Fibroblast of mammary gland (primary cell): Measurements from ENCODE around the gene AGK.

Experiments
- DNase-seq: peaks from one replicate; pipeline ENCODE4 v3.0.0-alpha.2; 2010; ENCODE audit warnings: low read depth
- H3K4me3 ChIP-seq: 2 replicates; pipeline ENCODE4 v1.5.1; 2011; ENCODE audit warnings: low read depth, mild to moderate bottlenecking, low read length, moderate library complexity; ENCODE audit not compliant: control insufficient read depth
- TF ChIP-seq, protein P1 (sequence below): conservative IDR thresholded peaks from 2 replicates; pipeline ENCODE4 v1.5.1; 2011; ENCODE audit warnings: low read depth, low read length, inconsistent platforms; ENCODE audit not compliant: control insufficient read depth, insufficient read depth

AGK gene

DNA sequence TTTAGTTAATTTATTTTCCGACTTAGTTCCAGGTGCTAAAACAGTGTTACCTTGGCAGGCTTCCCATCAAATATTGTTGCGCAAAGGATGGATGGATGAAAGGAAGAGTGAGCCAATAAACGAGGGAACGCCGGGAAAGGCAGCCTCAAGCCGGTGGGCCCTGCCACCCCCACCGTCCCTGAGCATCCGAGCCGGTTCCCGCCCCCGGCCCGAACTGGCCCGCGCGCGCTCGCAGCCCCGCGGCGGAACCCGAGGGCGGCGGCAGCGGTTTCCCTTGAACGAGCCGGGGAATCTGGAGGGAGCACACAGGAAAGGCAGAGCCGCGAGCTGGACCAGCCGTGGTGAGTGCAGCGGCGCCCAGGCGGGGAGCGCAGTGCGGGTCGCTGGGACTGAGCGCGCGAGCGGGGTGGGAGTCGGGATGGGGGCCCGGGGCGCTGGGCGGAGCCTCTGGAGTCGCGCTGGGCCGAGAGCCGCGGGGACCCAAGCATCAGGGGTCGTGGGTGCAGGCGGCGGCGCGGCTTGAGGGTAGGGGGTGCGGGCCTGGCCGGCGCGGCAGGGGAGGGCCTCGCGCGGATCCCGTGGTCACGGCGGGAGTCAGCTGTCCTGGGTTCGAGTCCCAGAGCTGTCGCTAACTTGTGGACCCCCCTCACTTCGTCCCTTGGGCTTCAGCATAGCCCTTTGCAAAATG is at the start of gene AGK:
Gene AGK (plus strand): TSS at position 317 of the 688 bp plus-strand sequence. CDS start 4,057 bp downstream, outside the sequence.
- H3K4me3 ChIP-seq: peak within 1 kb of the TSS; percentile 83
- peak; percentile 75 for DNase-seq
- TF ChIP-seq, protein P1, sequence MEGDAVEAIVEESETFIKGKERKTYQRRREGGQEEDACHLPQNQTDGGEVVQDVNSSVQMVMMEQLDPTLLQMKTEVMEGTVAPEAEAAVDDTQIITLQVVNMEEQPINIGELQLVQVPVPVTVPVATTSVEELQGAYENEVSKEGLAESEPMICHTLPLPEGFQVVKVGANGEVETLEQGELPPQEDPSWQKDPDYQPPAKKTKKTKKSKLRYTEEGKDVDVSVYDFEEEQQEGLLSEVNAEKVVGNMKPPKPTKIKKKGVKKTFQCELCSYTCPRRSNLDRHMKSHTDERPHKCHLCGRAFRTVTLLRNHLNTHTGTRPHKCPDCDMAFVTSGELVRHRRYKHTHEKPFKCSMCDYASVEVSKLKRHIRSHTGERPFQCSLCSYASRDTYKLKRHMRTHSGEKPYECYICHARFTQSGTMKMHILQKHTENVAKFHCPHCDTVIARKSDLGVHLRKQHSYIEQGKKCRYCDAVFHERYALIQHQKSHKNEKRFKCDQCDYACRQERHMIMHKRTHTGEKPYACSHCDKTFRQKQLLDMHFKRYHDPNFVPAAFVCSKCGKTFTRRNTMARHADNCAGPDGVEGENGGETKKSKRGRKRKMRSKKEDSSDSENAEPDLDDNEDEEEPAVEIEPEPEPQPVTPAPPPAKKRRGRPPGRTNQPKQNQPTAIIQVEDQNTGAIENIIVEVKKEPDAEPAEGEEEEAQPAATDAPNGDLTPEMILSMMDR: no peak

- no peak for DNase-seq
- TF ChIP-seq, protein P1: no peak
- H3K4me3 ChIP-seq: no peak overlapping the region
These were observed 49.8 kb upstream of the AGK start for GRCh38 chr7:141501451-141501850.

- TF ChIP-seq, protein P1: no peak
- no peak for DNase-seq
- no peak overlapping the region for H3K4me3 ChIP-seq
These were observed 39.9 kb upstream of the AGK start for GRCh38 chr7:141511316-141511675.

DNA sequence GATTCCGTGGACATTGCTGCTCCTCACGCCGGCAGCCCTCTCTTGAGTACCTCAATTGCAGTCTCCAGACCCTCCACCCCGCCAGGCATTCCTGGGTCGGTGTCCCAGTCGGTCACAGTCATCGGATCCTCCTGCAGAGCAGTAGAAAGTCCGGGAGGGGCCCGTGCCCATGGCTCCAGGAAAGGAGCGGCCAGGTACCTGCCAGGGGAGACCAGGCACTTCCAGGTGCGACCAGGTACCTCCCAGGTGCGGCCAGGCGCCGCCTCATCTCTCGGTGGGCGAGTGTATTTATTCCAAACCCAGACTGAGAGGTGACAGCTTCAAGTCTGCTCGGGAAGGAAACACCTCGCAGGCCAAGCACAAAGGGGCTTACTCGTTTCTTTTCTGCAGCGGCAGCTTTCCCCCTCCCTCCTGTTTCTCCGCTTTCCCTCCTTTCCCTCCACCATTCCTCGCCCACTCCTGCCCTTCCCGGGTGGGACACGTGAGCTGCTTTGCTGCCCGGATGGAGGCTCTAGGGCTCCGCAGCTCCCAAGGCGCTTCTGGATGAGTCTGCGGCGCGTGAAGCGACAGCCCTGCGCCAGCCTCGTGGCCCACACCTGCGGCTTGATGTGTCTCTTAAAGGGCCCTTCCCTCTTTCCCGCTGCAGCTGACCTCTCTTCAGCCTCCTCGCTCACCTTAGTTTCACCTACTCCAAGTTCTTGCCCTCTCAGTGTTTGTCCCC is 39.4 kb upstream of the AGK start:
- no peak overlapping the region for H3K4me3 ChIP-seq
- no peak for DNase-seq
- TF ChIP-seq, protein P1: no peak

DNA sequence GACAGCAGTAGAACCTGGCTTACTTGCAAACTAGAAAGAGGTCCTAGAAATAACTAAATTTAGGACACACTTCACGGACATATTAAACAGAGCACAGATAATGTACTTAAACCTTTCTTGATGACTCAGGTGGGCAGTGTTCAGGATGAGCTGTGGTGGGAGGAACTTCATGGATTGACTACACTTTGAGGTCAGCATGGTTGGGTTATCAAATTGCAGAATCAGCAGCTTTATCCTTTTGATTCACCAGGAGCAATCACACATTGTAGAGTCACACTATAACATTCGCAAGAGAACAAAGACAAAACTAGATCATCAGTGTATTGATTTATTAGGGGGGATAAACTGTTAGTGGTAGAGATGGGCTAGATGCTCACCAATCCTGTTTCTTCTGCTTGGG is 38.6 kb upstream of the AGK start:
- no peak overlapping the region for H3K4me3 ChIP-seq
- DNase-seq: no peak
- TF ChIP-seq, protein P1: no peak

DNA sequence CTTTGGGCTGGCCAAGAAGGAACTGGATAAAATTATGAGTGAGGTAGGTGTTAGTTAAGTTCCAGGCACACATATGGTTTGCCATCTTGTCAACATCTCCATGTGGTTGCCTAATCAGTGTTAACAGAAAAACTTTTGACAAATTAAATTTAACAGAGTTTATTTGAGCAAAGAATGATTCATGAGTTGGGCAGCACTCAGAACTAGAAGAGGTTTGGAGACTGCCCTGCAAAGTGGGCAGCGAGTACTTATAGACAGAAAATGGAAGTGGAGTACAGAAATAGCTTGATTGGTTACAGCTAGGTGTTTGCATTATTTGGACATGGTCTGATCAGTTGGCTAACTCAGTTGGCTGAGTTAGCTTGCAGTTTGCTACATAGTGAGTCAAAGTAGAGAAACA is 37.5 kb upstream of the AGK start:
- no peak for DNase-seq
- TF ChIP-seq, protein P1: no peak
- H3K4me3 ChIP-seq: no peak overlapping the region
